Cortex of kidney (tissue), 1 donor: ENCODE results near the gene KMO.

Source experiments
- DNase-seq: peaks from one replicate; lab custom pipeline; 2025; lab: John Stamatoyannopoulos, UW

The KMO gene

DNA sequence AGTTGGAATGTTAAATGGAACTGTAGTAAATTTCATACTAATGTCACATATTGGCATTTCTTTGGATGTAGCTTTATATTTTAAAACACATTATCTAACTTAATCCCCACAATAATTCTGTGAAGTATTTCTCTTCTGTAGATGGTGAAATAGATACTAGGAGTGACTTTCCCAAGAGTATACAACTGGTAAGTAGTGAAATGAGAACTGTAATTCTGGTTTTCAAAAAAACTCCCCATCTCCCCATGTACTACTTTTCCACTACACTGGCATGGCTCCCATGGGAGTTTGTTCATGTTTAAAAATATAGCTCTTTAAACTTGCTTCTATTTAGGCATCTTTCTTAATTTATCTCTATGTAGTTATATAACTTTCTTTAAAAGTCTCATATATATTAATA lies 97.8 kb downstream of the KMO start:
- no peak for DNase-seq

DNA sequence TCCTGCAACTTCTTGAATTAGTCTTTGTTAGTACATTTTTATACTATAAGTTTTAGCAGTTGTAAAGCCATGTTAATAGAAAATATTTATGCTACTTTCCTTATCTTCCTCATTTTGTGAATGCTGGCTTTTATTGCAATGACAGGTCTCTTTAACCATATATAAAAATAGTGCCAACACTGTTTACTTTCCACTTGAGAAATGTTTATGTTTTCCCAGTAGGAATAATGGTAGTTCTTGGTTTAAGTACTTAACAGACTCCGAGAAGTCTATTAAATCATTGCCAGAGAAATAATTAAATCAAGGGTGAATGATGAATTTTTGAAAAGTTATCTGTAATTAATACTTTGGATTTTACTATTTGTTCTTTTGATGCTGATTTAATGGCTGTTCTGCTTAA lies 98.3 kb downstream of the KMO start:
- DNase-seq = no peak

DNA sequence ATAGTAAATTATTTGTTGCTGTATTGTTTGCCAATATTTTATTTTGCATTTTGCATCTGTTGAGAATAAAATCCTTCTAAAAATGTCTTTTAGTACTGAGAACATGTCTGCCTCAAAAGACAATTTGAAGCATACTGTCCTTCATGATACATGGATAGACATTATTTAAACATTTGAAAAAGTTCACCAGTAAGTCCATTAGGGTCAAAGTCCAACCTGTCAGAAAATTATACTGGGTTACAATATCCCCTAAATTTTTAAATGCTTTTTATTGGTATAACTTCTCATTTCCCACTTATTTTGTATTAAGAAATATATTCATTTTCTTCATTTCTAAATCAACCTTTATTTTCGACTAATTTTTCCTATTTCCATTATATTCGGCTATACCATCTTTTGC lies 98.7 kb downstream of the KMO start:
- no peak for DNase-seq

GRCh38 chr1:241631674-241632073 lies 99.5 kb downstream of the KMO start:
- no peak for DNase-seq

- no peak for DNase-seq
Observed at GRCh38 chr1:241632987-241633386, 100.8 kb downstream of the KMO start.

- no peak for DNase-seq
Observed at GRCh38 chr1:241635556-241636152, 103.5 kb downstream of the KMO start.

DNA sequence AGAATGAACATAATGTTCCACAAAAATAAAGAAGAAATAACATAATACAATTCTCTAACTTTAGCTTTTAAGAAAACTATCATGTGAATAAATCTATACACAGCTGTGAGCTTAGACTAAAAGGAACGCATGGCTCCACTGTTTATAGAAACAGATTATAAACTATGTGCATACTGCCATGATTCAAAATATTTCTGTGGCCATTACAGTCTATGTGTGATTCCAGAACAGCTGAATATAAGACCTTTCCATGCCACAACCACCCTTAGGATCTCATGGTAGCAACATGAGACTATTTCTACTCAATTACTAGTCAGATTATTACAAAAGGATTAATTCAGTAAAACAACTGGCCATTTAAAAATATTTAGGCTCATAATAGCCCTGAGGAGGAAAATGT lies 104.1 kb downstream of the KMO start:
- no peak for DNase-seq

DNA sequence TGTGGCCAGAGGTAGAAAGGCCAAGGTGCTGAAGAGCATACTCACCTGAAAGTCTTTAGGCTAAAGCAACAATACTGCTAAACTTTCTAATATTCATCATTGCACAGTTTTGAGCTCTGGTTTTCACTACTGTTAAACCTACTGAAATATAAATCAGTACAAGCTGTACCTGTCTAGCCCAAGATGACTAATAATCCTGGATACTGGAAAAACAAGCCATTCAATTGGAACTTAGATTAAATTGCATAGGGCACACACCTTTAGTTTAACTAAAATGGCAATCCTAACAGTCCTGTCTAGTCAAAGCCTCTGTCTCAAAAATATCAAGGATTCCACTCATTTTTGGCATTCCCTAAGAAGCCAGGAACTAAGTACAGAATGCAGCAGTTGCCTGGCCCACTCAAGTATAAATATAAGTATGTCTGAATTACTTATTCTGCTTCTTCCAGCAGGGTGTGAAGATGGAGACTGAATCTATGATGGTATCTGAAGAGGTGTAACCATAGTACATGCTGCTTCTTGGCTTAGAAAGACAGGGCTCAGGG lies 104.9 kb downstream of the KMO start:
- no peak for DNase-seq

- DNase-seq = no peak
Observed at GRCh38 chr1:241637604-241638003, 105.4 kb downstream of the KMO start.

DNA sequence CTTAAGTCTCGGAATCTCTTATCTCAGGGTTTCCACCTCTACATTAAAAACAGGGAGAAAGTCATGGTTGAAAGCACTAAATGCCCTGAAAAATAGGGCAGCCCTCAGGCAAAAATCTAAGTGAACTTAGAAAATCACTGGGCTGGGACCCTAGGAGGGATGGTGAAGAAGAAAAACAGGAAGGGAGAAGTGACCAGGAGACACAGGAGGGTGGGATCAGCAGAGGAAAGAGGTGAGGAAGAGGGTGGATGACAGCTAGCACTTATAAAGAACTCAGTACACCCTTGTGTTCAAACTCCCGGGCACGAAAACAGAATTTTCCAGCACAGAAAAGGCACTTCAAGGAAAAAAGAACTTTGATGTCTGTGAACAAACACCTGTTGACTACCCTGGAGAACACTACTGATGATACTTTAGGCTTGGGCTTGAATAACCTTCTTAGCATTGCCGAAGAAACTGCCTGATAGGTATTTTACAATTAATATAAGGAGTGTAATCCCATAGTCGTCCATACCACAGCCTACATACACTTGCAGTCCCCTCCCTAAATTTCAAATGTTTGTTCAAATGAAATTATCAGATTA lies 106.0 kb downstream of the KMO start:
- no peak for DNase-seq

DNA sequence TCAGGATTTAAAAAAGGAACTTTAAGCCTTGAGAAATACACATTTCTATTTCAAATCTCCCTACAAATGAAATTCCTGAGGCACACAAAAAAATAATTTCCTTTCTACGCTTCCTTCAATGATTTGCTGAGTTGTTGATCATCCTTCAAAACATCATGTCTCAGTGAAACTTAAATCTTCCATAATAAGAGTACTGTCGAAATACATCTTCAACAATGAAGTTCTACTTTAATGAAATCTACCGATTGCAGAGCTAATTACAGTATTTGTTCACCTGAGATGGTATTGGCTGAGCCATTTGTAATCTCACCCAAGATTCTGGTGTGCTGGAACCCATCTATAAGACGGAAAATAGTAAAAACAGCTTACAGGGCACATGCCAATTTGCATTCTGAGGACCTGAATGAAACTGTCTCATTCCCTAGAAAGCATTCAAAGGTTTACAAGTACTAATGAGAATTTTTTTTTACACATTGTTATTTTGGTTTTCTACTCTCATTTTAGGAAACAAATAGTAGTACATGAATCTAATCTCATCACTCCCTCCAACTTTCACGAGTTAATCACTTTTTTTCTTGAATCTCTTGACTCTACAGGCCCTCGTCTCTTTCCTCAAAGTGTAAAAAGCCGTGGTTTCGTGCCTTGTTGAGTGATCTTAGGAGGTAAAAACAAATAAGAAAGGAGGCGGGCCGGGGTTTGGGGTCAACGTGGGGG lies 106.9 kb downstream of the KMO start:
- DNase-seq = no peak

DNA sequence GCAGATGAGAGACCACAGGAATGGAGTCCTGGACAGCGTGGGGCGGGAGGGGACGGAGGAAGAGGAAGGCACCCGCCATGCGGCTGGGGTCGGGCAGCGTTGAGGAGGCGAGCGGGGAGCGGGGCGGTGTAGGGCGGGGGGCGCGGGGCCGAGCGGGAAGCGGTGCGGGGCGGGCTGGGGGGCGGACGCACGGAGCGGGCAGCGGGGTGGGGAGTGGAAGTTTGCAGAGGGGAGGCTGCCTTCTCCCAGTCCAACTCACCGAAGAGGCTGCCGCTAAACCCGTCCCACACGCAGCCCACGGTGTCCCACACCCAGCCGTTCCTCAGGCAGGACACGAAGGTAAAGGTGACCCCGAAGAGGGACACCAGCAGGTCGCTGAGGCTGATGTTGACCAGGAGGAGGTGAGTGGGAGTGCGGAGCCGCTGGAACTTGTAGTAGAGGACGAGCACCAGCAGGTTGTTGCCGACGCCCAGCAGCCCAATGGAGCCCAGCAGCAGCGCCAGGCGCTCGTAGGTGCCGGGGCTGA lies 107.5 kb downstream of the KMO start:
- DNase-seq = no peak

GRCh38 chr1:241640149-241640866 lies 108.1 kb downstream of the KMO start, which contains the start of the genes CHML and OPN3:
Gene CHML, minus strand, starts transcription at chr1:241640369. Its CDS starts 4,603 bp downstream, at chr1:241635766.
Gene OPN3, minus strand, starts transcription at chr1:241640369. Its CDS starts 115 bp downstream, at chr1:241640254.
- no peak for DNase-seq

DNA sequence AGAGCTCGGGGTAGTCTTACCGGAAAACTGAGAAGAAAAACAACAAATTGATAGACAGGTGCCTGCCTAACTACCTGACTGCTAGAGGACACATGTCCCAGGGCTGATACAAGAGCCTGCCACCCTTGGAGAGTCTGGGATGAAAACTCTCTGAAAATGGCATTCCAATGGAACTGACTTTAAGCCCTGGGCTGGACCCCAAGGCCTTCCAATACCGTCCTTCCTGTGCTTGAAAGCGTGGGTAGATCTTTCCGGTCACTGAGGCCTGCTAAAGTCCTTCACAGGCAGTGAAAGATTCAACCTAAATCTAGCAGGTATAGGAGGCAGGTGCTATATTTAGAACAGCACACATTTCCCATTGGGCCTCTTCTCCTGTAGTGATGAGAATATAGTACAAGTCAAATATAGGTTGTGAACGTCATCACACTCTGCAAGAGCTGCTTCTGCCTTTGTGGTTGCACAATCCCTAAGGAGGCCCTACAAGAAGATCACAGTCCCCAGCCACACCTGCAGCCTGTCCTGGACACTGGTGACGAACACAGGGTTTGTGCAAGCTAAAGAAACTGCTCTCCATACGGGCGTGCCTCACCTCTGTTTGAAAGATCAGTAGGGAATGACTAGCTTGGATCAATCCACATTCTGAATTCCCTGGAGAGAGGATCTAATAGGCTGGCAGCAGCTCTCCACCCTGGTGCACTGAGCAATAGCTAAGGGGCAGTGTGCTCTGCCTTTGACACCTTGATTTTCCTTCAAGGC lies 108.9 kb downstream of the KMO start:
- DNase-seq = no peak

DNA sequence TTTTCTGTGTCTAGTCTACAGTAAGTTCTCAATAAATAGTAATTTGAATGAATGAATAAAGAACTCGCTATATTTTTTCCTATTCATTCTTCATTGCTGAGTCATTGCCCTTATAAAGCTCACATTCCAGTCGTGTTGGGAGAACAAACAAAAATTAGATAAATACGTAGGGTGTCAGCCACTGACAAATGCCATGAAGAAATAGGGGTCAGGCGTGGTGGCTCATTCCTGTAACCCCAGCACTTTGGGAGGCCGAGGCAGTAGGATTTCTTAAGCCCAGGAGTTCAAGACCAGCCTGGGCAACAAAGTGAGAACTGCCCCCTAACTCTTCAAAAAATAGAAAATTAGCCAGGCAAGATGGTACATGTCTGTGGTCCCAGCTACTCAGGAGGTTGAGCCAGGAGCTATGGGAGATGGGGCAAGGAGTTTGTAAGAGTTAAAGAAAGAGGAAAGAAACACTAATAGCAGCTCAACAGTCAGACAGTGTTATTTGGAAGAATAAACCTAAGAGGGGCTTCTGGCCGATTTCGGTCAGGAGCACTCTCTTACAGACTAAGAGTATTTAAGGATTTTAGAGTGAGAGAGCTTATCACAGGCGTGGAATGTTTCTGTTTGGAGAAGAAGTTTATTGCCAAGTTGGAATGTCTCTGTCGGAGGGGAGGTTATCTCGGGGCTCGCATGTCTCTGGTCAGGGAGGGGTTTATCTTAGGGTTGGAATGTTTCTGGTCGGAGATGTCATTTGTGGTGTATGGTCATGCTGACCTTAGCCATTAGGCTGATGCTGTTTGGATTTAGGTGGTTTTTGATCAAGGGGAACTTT lies 109.8 kb downstream of the KMO start:
- no peak for DNase-seq

- DNase-seq = no peak
Observed at GRCh38 chr1:241642593-241642944, 110.4 kb downstream of the KMO start.

DNA sequence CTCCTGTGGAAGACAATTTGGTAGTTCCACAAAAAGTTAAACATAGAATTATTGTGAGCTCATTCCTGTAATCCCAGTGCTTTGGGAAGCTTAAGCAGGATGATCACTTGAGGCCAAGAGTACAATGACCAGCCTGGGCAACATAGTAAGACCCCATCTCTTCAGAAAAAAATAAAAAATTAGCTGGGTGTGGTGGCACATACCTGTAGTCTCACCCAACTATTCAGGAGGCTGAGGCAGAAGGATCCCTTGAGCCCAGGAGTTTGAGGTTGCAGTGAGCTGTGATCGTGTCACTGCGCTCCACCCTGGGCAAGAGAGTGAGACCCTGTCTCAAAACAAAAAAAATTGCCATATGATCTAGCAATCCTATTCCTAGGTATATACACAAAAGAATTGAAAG lies 112.1 kb downstream of the KMO start:
- no peak for DNase-seq

GRCh38 chr1:241645199-241645598 lies 113.0 kb downstream of the KMO start:
- DNase-seq = no peak
